ENCODE results near the gene DDX24.

GRCh38 chr14:94081386-94081820 lies 401 bp upstream of the DDX24 start:
- TF ChIP-seq POLR2A (IDR thresholded peaks at IDR 0.05) = no peak
- TF ChIP-seq, protein P1, sequence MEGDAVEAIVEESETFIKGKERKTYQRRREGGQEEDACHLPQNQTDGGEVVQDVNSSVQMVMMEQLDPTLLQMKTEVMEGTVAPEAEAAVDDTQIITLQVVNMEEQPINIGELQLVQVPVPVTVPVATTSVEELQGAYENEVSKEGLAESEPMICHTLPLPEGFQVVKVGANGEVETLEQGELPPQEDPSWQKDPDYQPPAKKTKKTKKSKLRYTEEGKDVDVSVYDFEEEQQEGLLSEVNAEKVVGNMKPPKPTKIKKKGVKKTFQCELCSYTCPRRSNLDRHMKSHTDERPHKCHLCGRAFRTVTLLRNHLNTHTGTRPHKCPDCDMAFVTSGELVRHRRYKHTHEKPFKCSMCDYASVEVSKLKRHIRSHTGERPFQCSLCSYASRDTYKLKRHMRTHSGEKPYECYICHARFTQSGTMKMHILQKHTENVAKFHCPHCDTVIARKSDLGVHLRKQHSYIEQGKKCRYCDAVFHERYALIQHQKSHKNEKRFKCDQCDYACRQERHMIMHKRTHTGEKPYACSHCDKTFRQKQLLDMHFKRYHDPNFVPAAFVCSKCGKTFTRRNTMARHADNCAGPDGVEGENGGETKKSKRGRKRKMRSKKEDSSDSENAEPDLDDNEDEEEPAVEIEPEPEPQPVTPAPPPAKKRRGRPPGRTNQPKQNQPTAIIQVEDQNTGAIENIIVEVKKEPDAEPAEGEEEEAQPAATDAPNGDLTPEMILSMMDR (IDR thresholded peaks at IDR 0.05) = no peak

Measured in adrenal gland (tissue), 5 donors.